ENCODE results near the gene DGKH.

GRCh38 chr13:42283574-42283973 lies 235.1 kb downstream of the DGKH start:
- TF ChIP-seq POLR2A (IDR thresholded peaks at IDR 0.05): no peak
- no peak for TF ChIP-seq CTCF (IDR thresholded peaks at IDR 0.05)
